IMR-90 (cell line): ENCODE data around the gene NLGN4X. TPM values are rescaled to one million over a fixed set of nuclear protein-coding genes. Genes with fewer than 3 reads are reported as not detected.

Source experiments
- ATAC-seq: fragments of 200-7000 bp; cut with Tn5 transposase; 2 replicates; pipeline ENCODE4 v1.9.1; 2020; ENCODE audit warnings: low read depth, mild to moderate bottlenecking, moderate library complexity
- BruUV-seq: library from RNA; stranded (reverse); fragments of 400-500 nt; replicated peaks from 2 replicates; lab custom pipeline; 2021; lab: Mats Ljungman, UMichigan
- CTCF ChIA-PET: fragments of 300-600 bp; formaldehyde crosslinking; extraction: SDS; loops from one replicate; lab custom pipeline; 2021; ENCODE audit warnings: antibody characterized with exemption; lab: Yijun Ruan, JAX
- POLR2A ChIA-PET: fragments of 300-600 bp; sonication (Branson Sonifier 250); formaldehyde crosslinking; loops from one replicate; lab custom pipeline; 2022; ENCODE audit warnings: antibody characterized with exemption; ENCODE audit not compliant: unreplicated experiment; lab: Charles Lee
- DNase-seq: peaks from one replicate; pipeline ENCODE4 v3.0.0; 2013
- H2AFZ ChIP-seq: replicated peaks from 2 replicates; pipeline ENCODE3; 2013; ENCODE audit warnings: low read length, mild to moderate bottlenecking; ENCODE audit not compliant: poor library complexity
- H2AK5ac ChIP-seq: 2 replicates; pipeline ENCODE4 v1.6.1; 2013; ENCODE audit warnings: low read depth, low read length, inconsistent platforms
- H2AK9ac ChIP-seq: replicated peaks from 2 replicates; pipeline ENCODE3; 2013; ENCODE audit warnings: mild to moderate bottlenecking, low read depth, low read length, moderate library complexity; ENCODE audit not compliant: poor library complexity
- H2BK120ac ChIP-seq: 2 replicates; pipeline ENCODE4 v1.6.1; 2013; ENCODE audit warnings: low read depth, low read length, inconsistent platforms
- H2BK15ac ChIP-seq: 3 replicates; pipeline ENCODE4 v1.6.1; 2013; ENCODE audit warnings: low read depth, low read length, inconsistent platforms
- H2BK20ac ChIP-seq: 2 replicates; pipeline ENCODE4 v1.6.1; 2013; ENCODE audit warnings: low read depth, mild to moderate bottlenecking, inconsistent platforms, low read length, moderate library complexity
- H2BK5ac ChIP-seq: 2 replicates; pipeline ENCODE4 v1.6.1; 2013; ENCODE audit warnings: mild to moderate bottlenecking, low read depth, low read length, inconsistent platforms; ENCODE audit not compliant: poor library complexity, severe bottlenecking
- H3K14ac ChIP-seq: replicated peaks from 2 replicates; pipeline ENCODE4 v1.6.1; 2013; ENCODE audit warnings: low read depth, low read length, inconsistent platforms
- H3K18ac ChIP-seq: 2 replicates; pipeline ENCODE4 v1.6.1; 2013; ENCODE audit warnings: low read depth, low read length, control low read depth
- H3K23ac ChIP-seq: 2 replicates; pipeline ENCODE4 v1.6.1; 2013; ENCODE audit warnings: low read depth, low read length, inconsistent platforms
- H3K27ac ChIP-seq: 2 replicates; pipeline ENCODE4 v1.5.1; 2013; ENCODE audit warnings: mild to moderate bottlenecking, control low read depth, low read length; ENCODE audit not compliant: insufficient read depth
- H3K27me3 ChIP-seq: 2 replicates; pipeline ENCODE4 v1.6.1; 2013; ENCODE audit warnings: low read length; ENCODE audit not compliant: control insufficient read depth, insufficient read depth
- H3K36me3 ChIP-seq: 2 replicates; pipeline ENCODE4 v1.6.1; 2013; ENCODE audit warnings: low read length, mixed read lengths; ENCODE audit not compliant: control insufficient read depth, insufficient read depth
- H3K4ac ChIP-seq: 2 replicates; pipeline ENCODE4 v1.6.1; 2013; ENCODE audit warnings: low read depth, low read length, inconsistent platforms
- H3K4me1 ChIP-seq: 2 replicates; pipeline ENCODE4 v1.6.1; 2013; ENCODE audit warnings: low read length, mixed read lengths; ENCODE audit not compliant: control insufficient read depth, insufficient read depth
- H3K4me2 ChIP-seq: 2 replicates; pipeline ENCODE4 v1.6.1; 2013; ENCODE audit warnings: low read depth, mild to moderate bottlenecking, control low read depth, low read length, moderate library complexity
- H3K4me3 ChIP-seq: 2 replicates; pipeline ENCODE4 v1.5.1; 2013; ENCODE audit warnings: low read depth, mild to moderate bottlenecking, control low read depth, low read length, moderate library complexity; ENCODE audit not compliant: insufficient read depth
- H3K56ac ChIP-seq: 2 replicates; pipeline ENCODE4 v1.6.1; 2013; ENCODE audit warnings: low read length, inconsistent platforms; ENCODE audit not compliant: insufficient read depth; ENCODE audit errors: extremely low read depth
- H3K79me1 ChIP-seq, 2 experiments: 2 replicates each; pipeline ENCODE4 v1.6.1; 2013; ENCODE audit warnings: low read length in 2 of 2, inconsistent platforms in 1 of 2, low read depth in 1 of 2
- H3K9ac ChIP-seq: 2 replicates; pipeline ENCODE4 v1.6.1; 2013; ENCODE audit warnings: low read depth, low read length, control low read depth
- H3K9me1 ChIP-seq: 2 replicates; pipeline ENCODE4 v1.6.1; 2013; ENCODE audit warnings: low read length, inconsistent platforms; ENCODE audit not compliant: insufficient read depth
- H3K9me3 ChIP-seq: 2 replicates; pipeline ENCODE4 v1.6.1; 2013; ENCODE audit warnings: low read length; ENCODE audit not compliant: control insufficient read depth, insufficient read depth
- H4K20me1 ChIP-seq: 2 replicates; pipeline ENCODE4 v1.6.1; 2013; ENCODE audit warnings: low read length, inconsistent platforms; ENCODE audit not compliant: insufficient read depth
- H4K5ac ChIP-seq: 2 replicates; pipeline ENCODE4 v1.6.1; 2013; ENCODE audit warnings: mild to moderate bottlenecking, low read depth, low read length, control low read depth
- H4K8ac ChIP-seq, 2 experiments: 2 replicates each; pipeline ENCODE4 v1.6.1; 2013; ENCODE audit warnings: low read depth in 2 of 2, low read length in 2 of 2, control low read depth in 1 of 2, inconsistent platforms in 1 of 2
- H4K91ac ChIP-seq: 2 replicates; pipeline ENCODE4 v1.6.1; 2013; ENCODE audit warnings: low read depth, low read length, inconsistent platforms; ENCODE audit not compliant: insufficient read depth
- BHLHE40 ChIP-seq: fragments of 150-350 bp; IDR thresholded peaks from 2 replicates; pipeline ENCODE4 v1.6.1; 2016; ENCODE audit warnings: mild to moderate bottlenecking, low read depth, low read length
- CEBPB ChIP-seq: IDR thresholded peaks from 2 replicates; pipeline ENCODE4 v1.6.1; 2012; ENCODE audit warnings: low read depth, low read length, improper control_type of control experiment
- CHD1 ChIP-seq: IDR thresholded peaks from 2 replicates; pipeline ENCODE4 v1.6.1; 2012; ENCODE audit warnings: low read depth, low read length, improper control_type of control experiment
- ELK1 ChIP-seq: fragments of 150-350 bp; IDR thresholded peaks from 2 replicates; pipeline ENCODE4 v1.6.1; 2016; ENCODE audit warnings: low read depth, mild to moderate bottlenecking, low read length, moderate library complexity, borderline replicate concordance
- FOS ChIP-seq: fragments of 150-350 bp; IDR thresholded peaks from 2 replicates; pipeline ENCODE4 v1.6.1; 2016; ENCODE audit warnings: low read depth, low read length
- MAFK ChIP-seq: IDR thresholded peaks from 2 replicates; pipeline ENCODE4 v1.6.1; 2012; ENCODE audit warnings: low read depth, low read length, improper control_type of control experiment
- MAZ ChIP-seq: IDR thresholded peaks from 2 replicates; pipeline ENCODE4 v1.6.1; 2012; ENCODE audit warnings: low read depth, mild to moderate bottlenecking, low read length, improper control_type of control experiment, moderate library complexity, borderline replicate concordance
- MXI1 ChIP-seq: IDR thresholded peaks from 2 replicates; pipeline ENCODE4 v1.6.1; 2012; ENCODE audit warnings: low read depth, mild to moderate bottlenecking, low read length, moderate library complexity, borderline replicate concordance
- NFE2L2 ChIP-seq: fragments of 150-350 bp; IDR thresholded peaks from 2 replicates; pipeline ENCODE4 v1.6.1; 2016; ENCODE audit warnings: low read depth, mild to moderate bottlenecking, low read length
- POLR2A ChIP-seq: IDR thresholded peaks from 2 replicates; pipeline ENCODE4 v1.6.1; 2012; ENCODE audit warnings: mild to moderate bottlenecking, low read depth, low read length
- RAD21 ChIP-seq: IDR thresholded peaks from 2 replicates; pipeline ENCODE4 v1.6.1; 2012; ENCODE audit warnings: low read length, improper control_type of control experiment
- RCOR1 ChIP-seq: IDR thresholded peaks from 2 replicates; pipeline ENCODE4 v1.6.1; 2012; ENCODE audit warnings: mild to moderate bottlenecking, low read length, improper control_type of control experiment; ENCODE audit not compliant: insufficient replicate concordance
- RFX5 ChIP-seq: IDR thresholded peaks from 2 replicates; pipeline ENCODE4 v1.8.0; 2012; ENCODE audit warnings: low read depth, mild to moderate bottlenecking, low read length, moderate library complexity
- SMC3 ChIP-seq: fragments of 150-350 bp; IDR thresholded peaks from 2 replicates; pipeline ENCODE4 v1.6.1; 2016; ENCODE audit warnings: low read depth, mild to moderate bottlenecking, antibody characterized with exemption, low read length, moderate library complexity
- WGBS, 2 experiments: methylation state at CpG; one replicate each; pipeline versions ENCODE4 v1.1.5 to v1.1.7; 2013; ENCODE audit warnings: missing lambda C conversion rate in 2 of 2; ENCODE audit not compliant: insufficient read length in 1 of 2; ENCODE audit errors: extremely low coverage in 2 of 2; 5-methylcytosine and 5-hydroxymethylcytosine counted together
- dilution Hi-C: fragments of 300-500 bp; cut with HindIII; formaldehyde crosslinking; loops from one replicate; pipeline ENCODE4 v1.14.3; 2018; ENCODE audit warnings: low sequenced_read_pairs; ENCODE audit not compliant: unreplicated experiment
- in situ Hi-C: fragments of 300-500 bp; cut with MboI; formaldehyde crosslinking; loops from 3 replicates; pipeline ENCODE4 v1.14.3; 2019; ENCODE audit warnings: low sequenced_read_pairs, inconsistent platforms, mixed read lengths
- intact Hi-C: fragments of 100-400 bp; cut with micrococcal nuclease; formaldehyde crosslinking; loops from 2 replicates; pipeline ENCODE4 v1.10.0; 2022
- polyA plus RNA-seq, 3 experiments: library from polyadenylated mRNA; depleted of rRNA; stranded (reverse); fragments of >200 nt; gene quantifications; 2 replicates each; pipeline ENCODE4 v1.2.3, GENCODE V29; 2012; ENCODE audit warnings: low replicate concordance in 1 of 3
- total RNA-seq: library from RNA; depleted of rRNA; stranded (reverse); fragments of >200 nt; gene quantifications from 2 replicates; pipeline ENCODE4 v1.2.3, GENCODE V29; 2012
- TF ChIP-seq, protein P1 (sequence below): fragments of 150-350 bp; IDR thresholded peaks from 2 replicates; pipeline ENCODE4 v1.6.1; 2017; ENCODE audit warnings: mild to moderate bottlenecking, antibody characterized with exemption, low read length, low read depth
- TF ChIP-seq, protein P2 (sequence below): conservative IDR thresholded peaks from 2 replicates; pipeline ENCODE4 v1.5.1; 2012; ENCODE audit warnings: mild to moderate bottlenecking, low read depth, low read length, improper control_type of control experiment

NLGN4X gene
- total and polyA plus RNA-seq, 2 of the 4 experiments (the other 2 are of a cell fraction) = not detected

DNA sequence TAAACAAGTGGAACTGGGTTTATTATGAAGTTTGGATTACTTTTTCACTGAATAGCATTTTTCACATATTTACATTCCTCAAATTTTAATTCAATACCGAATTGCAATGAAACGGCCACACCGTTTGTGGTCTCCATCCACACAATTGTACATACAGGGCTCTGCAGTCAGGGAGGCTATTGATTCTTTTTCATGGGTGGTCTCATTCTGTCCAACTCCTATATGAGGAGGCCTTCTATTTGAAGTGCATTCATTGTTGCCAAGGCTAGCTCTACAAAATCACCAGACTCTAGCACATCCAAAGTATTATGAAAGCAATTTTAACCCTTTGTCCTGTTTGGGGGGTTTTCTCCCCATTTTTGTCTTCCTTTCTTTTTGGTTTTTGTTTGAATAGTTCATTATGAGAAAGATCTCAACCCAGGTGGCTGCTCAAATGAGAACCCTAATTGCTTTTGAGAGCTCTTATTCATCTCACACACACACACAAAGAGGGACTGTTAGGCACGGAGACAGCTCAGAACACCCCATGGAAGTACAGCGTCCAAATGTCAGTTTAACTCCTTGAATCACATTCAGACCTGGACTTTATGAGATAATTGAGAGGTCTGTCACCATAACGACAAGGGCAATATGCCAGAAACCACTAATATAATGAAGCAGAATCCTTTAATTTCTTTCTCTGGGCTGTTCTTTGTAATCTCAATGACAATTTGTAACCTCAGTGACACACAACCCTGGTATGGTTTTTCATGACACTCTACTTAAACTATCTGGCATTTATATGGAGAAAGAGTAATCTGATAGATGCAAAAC, 79.4 kb downstream of the NLGN4X start:
- H4K5ac ChIP-seq = no peak overlapping the region
- H2BK5ac ChIP-seq = no peak overlapping the region
- no peak overlapping the region for H2AK5ac ChIP-seq
- no CpG with 5 or more reads among the region's 6 CpGs for WGBS, 2 experiments
- POLR2A ChIA-PET = no interaction called here
- CTCF ChIA-PET = no interaction called here
- H2AK9ac ChIP-seq = no peak overlapping the region
- peaks cover 9% of the 10 kb centered on the region for H3K9me3 ChIP-seq
- in situ Hi-C loops = no loop called here
- no peaks in the 10 kb centered on the region for H3K9me1 ChIP-seq
- no peak overlapping the region for H3K4ac ChIP-seq
- H3K23ac ChIP-seq = no peak overlapping the region
- intact Hi-C loops = no loop called here
- no peak for TF ChIP-seq POLR2A
- TF ChIP-seq RCOR1 = no peak
- no peak for TF ChIP-seq RFX5
- TF ChIP-seq SMC3 = no peak
- no peak for TF ChIP-seq CEBPB
- TF ChIP-seq MAZ = no peak
- TF ChIP-seq RAD21 = no peak
- TF ChIP-seq, protein P1, sequence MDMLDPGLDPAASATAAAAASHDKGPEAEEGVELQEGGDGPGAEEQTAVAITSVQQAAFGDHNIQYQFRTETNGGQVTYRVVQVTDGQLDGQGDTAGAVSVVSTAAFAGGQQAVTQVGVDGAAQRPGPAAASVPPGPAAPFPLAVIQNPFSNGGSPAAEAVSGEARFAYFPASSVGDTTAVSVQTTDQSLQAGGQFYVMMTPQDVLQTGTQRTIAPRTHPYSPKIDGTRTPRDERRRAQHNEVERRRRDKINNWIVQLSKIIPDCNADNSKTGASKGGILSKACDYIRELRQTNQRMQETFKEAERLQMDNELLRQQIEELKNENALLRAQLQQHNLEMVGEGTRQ = no peak
- no peak for TF ChIP-seq ELK1
- TF ChIP-seq, protein P2, sequence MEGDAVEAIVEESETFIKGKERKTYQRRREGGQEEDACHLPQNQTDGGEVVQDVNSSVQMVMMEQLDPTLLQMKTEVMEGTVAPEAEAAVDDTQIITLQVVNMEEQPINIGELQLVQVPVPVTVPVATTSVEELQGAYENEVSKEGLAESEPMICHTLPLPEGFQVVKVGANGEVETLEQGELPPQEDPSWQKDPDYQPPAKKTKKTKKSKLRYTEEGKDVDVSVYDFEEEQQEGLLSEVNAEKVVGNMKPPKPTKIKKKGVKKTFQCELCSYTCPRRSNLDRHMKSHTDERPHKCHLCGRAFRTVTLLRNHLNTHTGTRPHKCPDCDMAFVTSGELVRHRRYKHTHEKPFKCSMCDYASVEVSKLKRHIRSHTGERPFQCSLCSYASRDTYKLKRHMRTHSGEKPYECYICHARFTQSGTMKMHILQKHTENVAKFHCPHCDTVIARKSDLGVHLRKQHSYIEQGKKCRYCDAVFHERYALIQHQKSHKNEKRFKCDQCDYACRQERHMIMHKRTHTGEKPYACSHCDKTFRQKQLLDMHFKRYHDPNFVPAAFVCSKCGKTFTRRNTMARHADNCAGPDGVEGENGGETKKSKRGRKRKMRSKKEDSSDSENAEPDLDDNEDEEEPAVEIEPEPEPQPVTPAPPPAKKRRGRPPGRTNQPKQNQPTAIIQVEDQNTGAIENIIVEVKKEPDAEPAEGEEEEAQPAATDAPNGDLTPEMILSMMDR = no peak
- TF ChIP-seq MAFK = no peak
- TF ChIP-seq FOS = no peak
- no peak for TF ChIP-seq CHD1
- no peak for TF ChIP-seq MXI1
- no peak for TF ChIP-seq BHLHE40
- TF ChIP-seq NFE2L2 = no peak
- no peak overlapping the region for H3K9ac ChIP-seq
- dilution Hi-C loops = no loop called here
- no TSS peak for BruUV-seq
- no peaks in the 10 kb centered on the region for H3K27me3 ChIP-seq
- no peaks in the 10 kb centered on the region for H3K4me1 ChIP-seq
- H3K79me1 ChIP-seq = no peaks in the 10 kb centered on the region
- no peak overlapping the region for H3K14ac ChIP-seq
- no peak overlapping the region for H3K18ac ChIP-seq
- H4K20me1 ChIP-seq = no peaks in the 10 kb centered on the region
- H3K36me3 ChIP-seq = no peaks in the 10 kb centered on the region
- ATAC-seq = no peak
- no peak overlapping the region for H2AFZ ChIP-seq
- H4K91ac ChIP-seq = no peak overlapping the region
- no peak overlapping the region for H3K27ac ChIP-seq
- no peak overlapping the region for H3K56ac ChIP-seq
- no peak overlapping the region for H2BK15ac ChIP-seq
- H3K4me2 ChIP-seq = no peak overlapping the region
- no peak for DNase-seq
- no peak overlapping the region for H2BK20ac ChIP-seq
- no peak overlapping the region for H3K4me3 ChIP-seq
- H2BK120ac ChIP-seq = no peak overlapping the region
- H4K8ac ChIP-seq = no peak overlapping the region
